GM04504 (cell line): ENCODE data around the gene MCTP2.

Source experiments
- DNase-seq: peaks from one replicate; pipeline ENCODE4 v3.0.0-alpha.2; 2012; ENCODE audit warnings: low read depth

MCTP2 gene

GRCh38 chr15:94353488-94353820 is 122.1 kb downstream of the MCTP2 start:
- DNase-seq: no peak

GRCh38 chr15:94354655-94355054 is 123.3 kb downstream of the MCTP2 start:
- DNase-seq: no peak

DNA sequence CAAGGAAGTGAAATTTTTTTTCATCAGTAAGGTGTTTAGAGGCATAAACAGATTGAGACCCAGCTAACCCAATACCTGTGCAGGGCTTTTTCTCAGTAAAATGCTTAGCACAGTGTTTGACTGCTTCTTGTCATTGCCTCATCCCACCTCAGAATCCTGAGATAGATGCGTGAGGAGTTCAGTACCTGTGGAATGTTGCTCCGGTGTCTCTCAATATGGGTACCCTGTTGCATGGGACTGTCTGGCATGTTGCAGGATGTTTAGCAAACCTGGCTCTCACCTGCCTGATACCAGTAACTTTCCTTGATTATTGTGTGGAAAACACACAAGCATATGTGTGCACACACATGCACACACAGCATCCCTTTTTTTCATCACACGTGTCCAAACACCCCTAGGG is 128.4 kb downstream of the MCTP2 start:
- DNase-seq: no peak

DNA sequence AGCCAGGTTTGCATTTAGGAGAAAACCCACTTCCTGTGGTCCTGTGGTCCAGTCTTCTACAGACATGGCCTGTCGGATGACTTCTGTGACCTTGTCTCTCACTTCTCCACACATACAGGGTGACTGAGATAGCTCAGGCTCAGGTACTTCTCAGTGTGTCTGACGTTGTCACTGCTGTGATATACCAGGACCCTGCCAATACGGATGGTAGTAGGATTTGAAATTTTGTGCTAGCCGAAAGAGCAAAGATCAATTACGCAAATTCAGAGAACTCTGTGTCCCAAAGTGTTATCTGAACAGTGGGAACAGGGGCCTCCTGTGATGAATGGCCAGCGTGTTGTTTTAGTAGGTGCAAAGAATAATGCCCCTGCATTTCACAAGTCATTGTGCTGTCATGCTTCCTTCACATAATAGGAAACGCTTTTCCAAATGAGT is 128.9 kb downstream of the MCTP2 start:
- no peak for DNase-seq

GRCh38 chr15:94362385-94363092 is 131.2 kb downstream of the MCTP2 start:
- no peak for DNase-seq

GRCh38 chr15:94363382-94363781 is 132.0 kb downstream of the MCTP2 start:
- no peak for DNase-seq

GRCh38 chr15:94366781-94367180 is 135.4 kb downstream of the MCTP2 start:
- no peak for DNase-seq

GRCh38 chr15:94367726-94368535 is 136.6 kb downstream of the MCTP2 start:
- no peak for DNase-seq

- no peak for DNase-seq
These were observed 139.0 kb downstream of the MCTP2 start for GRCh38 chr15:94370206-94370935.

GRCh38 chr15:94370936-94371285 is 139.6 kb downstream of the MCTP2 start:
- DNase-seq: no peak

DNA sequence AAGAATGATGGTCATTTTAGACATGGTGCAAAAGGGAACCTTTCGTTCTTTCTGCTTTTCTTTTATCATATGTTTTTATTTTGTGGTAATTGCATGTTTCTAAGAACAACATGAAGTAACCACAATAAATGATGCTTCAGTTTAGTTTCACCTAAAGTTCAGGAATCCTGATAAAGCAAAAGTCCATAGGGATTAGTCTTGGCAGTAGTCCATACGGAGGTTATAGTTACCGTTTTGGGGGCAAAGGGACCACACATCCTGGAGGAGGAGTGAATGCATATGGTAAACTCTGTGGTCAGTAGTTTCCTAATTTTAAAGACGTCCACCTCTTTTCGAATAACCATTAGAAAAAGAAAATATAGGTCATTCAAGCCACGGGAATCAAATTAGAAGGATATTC is 141.5 kb downstream of the MCTP2 start:
- DNase-seq: no peak

- no peak for DNase-seq
These were observed 144.6 kb downstream of the MCTP2 start for GRCh38 chr15:94375997-94376396.

DNA sequence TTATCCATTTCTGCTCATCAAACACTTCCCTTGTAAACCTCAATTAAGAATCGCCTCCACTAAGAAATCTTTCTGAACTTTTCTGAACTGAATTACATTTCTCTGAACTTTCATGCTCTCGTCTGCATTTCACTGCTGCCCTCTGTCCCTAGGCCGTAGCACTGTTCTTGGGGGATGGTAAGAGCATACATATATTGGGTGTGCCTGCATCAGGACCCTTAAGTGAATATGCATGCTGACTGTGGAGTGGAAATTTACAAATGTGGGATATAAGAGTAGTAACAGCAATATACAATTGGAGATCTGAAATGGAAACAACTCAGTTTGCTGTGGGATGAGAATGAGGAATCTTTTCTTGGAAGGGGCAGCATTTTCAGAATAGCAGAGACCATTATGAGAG is 148.6 kb downstream of the MCTP2 start:
- no peak for DNase-seq

DNA sequence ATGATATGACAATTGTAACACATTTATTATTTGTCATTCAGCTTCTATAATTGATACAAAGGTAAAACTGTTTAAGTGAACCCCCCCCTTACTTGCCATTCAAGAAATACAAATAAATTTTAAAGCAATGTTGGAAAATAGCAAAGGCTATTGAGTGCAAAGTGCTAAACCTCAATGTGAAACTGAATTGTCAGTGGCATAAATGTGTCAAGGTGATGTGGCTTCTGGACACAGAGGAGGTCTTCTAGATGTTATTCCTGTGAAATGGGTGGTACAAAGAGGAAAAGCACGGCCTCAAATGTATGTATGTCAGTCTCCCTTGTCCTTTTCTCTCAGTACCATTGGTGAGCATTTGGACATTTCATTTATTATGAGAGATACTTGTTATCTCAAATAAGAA is 149.4 kb downstream of the MCTP2 start:
- DNase-seq: no peak

DNA sequence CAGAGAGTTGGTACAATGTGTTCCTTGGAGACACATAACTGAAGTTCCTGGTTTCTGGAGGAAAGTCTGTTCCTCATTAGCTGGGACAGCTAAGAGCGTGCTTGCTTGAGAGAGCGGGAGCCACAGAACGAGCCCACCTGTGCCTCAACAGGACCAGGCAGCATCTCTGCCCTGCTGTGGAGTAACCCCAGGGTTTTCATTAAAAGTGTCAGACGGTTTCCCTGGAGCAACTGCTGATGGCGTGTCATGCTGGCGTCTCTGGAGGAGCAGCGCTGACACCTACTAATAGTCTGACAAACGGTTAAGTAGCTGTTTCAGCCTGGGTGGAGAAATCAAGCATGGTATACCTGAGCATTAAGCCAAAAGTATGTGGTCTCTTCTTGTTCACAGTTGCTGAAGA is 150.0 kb downstream of the MCTP2 start:
- no peak for DNase-seq

- DNase-seq: no peak
These were observed 151.7 kb downstream of the MCTP2 start for GRCh38 chr15:94383041-94383440.

GRCh38 chr15:94383706-94384105 is 152.3 kb downstream of the MCTP2 start:
- DNase-seq: no peak

- DNase-seq: no peak
These were observed 154.1 kb downstream of the MCTP2 start for GRCh38 chr15:94385441-94385840.

GRCh38 chr15:94386351-94386750 is 155.0 kb downstream of the MCTP2 start:
- no peak for DNase-seq

DNA sequence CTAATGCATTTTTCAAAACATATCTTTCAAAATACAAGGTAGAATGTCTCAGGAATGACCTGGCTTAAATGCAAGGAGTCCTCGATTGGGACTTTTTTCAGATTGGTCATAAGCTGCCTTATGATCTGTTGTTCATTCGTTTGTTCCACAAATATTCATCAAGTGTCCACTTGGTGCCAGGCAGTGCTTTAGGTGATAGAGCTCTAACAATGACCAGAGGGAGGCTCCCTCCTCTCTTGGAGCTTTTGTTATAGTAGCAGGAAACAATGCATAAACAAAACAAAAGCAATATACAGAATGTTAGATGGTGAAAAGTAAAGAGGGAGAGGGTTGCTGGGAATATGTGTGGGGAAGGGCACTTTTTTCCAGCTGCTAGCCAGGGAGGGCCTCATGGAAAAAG is 156.1 kb downstream of the MCTP2 start:
- DNase-seq: no peak

DNA sequence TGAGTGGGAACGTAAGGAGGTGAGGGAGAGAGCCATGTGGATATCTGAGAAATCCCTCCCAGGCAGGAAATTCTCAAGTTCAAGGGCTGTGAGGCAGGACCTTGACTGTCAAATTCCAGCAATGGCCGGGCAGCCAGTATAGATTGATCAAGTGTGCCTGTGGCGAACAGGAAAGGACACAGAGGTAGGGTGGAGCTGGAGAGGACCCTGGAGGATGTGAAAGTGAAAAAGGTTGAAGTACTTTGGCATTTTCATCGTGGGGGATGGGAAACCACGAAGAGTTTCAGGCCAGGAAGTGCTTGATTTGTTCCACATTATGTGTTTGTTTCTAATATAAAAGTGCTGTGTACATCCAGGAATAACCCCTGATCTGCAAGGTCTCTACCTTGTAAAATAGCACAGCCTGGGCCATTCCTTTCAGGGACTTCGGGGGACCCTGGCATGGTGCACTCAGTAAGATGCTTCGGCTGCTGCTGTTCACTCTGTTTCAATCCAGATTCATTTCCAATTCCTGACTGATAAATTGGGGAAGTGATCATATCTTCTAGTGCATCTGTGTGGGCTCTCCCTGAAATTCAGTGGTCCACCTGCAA is 156.6 kb downstream of the MCTP2 start:
- no peak for DNase-seq

- DNase-seq: no peak
These were observed 164.3 kb downstream of the MCTP2 start for GRCh38 chr15:94395640-94396039.

- no peak for DNase-seq
These were observed 166.0 kb downstream of the MCTP2 start for GRCh38 chr15:94397337-94397736.
